ENCODE data around the gene MASP1. TPM values are rescaled to one million over a fixed set of nuclear protein-coding genes. Genes with fewer than 3 reads are reported as not detected.

The MASP1 gene
- total and polyA plus RNA-seq, 2 experiments from 2014 or later: 1.6 to 3.0 TPM

DNA sequence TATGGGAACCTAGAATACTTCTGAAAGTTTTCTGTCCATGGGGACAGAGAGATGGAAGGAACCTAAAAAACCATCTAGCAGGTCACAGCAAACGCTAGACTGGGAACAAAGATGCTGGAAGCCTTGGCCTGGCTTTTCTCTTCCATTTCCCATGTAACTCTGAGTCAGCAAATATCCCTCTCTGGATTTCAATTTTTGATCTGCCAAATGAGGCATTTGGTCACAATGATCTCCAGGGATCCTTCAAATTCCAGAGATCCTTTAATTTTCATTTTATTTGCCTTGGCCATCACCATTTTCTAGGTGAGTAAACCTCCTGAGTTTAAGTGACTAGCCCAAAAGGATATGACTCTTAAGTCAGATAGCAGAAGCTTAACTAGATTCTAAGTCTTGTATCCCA is 54.6 kb downstream of the MASP1 start:
- 0 out of 2 replicates have a peak, but pooled peaks cover 18% of the 10 kb centered on the region for H3K9me2 ChIP-seq (ENCODE audit: insufficient read depth)
- H4K20me1 ChIP-seq (replicated peaks; ENCODE audit: insufficient read depth): no peaks in the 10 kb centered on the region
- no peak overlapping the region for H3K27ac Mint-ChIP-seq
- H3K36me3 Mint-ChIP-seq (ENCODE audit: low read depth): no peaks in the 10 kb centered on the region
- peaks cover 4% of the 10 kb centered on the region; the same call in 2 of the 3 replicates for H3K9me3 Mint-ChIP-seq
- DNase-seq (ENCODE audit: low spot score) (no peak), ATAC-seq (no peak)
- H3F3A ChIP-seq (replicated peaks; ENCODE audit: low read depth): no peaks in the 10 kb centered on the region
- H2AFZ ChIP-seq: no peak overlapping the region
- no peaks in the 10 kb centered on the region for H3K36me3 ChIP-seq (ENCODE audit: insufficient read depth)
- H3K79me2 ChIP-seq (replicated peaks; ENCODE audit: insufficient read depth): no peaks in the 10 kb centered on the region
- H3K4me1 ChIP-seq (ENCODE audit: insufficient read depth): no peaks in the 10 kb centered on the region
- no peak overlapping the region for H3K4me3 ChIP-seq
- H3K27ac ChIP-seq (ENCODE audit: low read depth): no peak overlapping the region
- no peaks in the 10 kb centered on the region for H3K27me3 Mint-ChIP-seq (ENCODE audit: insufficient read depth, low read depth, poor library complexity)
- TF ChIP-seq JUNB (IDR thresholded peaks at IDR 0.05; ENCODE audit: unreplicated experiment) (no peak), POLR2AphosphoS5 (IDR thresholded peaks at IDR 0.05; ENCODE audit: low read depth) (no peak), NANOG (IDR thresholded peaks at IDR 0.05; ENCODE audit: borderline replicate concordance) (no peak), ZNF331 (CRISPR knock-in tag; IDR thresholded peaks at IDR 0.05; ENCODE audit: low read depth) (no peak), EZH2phosphoT487 (IDR thresholded peaks at IDR 0.05; ENCODE audit: unreplicated experiment) (no peak), STAT1 (IDR thresholded peaks at IDR 0.05; ENCODE audit: unreplicated experiment) (no peak), CREB1 (CRISPR knock-in tag; IDR thresholded peaks at IDR 0.05; ENCODE audit: low read depth) (no peak), EZH2 (IDR thresholded peaks at IDR 0.05; ENCODE audit: low read depth, unreplicated experiment) (no peak), ZNF114 (CRISPR knock-in tag; IDR thresholded peaks at IDR 0.05) (no peak)
- TF ChIP-seq, protein P1, sequence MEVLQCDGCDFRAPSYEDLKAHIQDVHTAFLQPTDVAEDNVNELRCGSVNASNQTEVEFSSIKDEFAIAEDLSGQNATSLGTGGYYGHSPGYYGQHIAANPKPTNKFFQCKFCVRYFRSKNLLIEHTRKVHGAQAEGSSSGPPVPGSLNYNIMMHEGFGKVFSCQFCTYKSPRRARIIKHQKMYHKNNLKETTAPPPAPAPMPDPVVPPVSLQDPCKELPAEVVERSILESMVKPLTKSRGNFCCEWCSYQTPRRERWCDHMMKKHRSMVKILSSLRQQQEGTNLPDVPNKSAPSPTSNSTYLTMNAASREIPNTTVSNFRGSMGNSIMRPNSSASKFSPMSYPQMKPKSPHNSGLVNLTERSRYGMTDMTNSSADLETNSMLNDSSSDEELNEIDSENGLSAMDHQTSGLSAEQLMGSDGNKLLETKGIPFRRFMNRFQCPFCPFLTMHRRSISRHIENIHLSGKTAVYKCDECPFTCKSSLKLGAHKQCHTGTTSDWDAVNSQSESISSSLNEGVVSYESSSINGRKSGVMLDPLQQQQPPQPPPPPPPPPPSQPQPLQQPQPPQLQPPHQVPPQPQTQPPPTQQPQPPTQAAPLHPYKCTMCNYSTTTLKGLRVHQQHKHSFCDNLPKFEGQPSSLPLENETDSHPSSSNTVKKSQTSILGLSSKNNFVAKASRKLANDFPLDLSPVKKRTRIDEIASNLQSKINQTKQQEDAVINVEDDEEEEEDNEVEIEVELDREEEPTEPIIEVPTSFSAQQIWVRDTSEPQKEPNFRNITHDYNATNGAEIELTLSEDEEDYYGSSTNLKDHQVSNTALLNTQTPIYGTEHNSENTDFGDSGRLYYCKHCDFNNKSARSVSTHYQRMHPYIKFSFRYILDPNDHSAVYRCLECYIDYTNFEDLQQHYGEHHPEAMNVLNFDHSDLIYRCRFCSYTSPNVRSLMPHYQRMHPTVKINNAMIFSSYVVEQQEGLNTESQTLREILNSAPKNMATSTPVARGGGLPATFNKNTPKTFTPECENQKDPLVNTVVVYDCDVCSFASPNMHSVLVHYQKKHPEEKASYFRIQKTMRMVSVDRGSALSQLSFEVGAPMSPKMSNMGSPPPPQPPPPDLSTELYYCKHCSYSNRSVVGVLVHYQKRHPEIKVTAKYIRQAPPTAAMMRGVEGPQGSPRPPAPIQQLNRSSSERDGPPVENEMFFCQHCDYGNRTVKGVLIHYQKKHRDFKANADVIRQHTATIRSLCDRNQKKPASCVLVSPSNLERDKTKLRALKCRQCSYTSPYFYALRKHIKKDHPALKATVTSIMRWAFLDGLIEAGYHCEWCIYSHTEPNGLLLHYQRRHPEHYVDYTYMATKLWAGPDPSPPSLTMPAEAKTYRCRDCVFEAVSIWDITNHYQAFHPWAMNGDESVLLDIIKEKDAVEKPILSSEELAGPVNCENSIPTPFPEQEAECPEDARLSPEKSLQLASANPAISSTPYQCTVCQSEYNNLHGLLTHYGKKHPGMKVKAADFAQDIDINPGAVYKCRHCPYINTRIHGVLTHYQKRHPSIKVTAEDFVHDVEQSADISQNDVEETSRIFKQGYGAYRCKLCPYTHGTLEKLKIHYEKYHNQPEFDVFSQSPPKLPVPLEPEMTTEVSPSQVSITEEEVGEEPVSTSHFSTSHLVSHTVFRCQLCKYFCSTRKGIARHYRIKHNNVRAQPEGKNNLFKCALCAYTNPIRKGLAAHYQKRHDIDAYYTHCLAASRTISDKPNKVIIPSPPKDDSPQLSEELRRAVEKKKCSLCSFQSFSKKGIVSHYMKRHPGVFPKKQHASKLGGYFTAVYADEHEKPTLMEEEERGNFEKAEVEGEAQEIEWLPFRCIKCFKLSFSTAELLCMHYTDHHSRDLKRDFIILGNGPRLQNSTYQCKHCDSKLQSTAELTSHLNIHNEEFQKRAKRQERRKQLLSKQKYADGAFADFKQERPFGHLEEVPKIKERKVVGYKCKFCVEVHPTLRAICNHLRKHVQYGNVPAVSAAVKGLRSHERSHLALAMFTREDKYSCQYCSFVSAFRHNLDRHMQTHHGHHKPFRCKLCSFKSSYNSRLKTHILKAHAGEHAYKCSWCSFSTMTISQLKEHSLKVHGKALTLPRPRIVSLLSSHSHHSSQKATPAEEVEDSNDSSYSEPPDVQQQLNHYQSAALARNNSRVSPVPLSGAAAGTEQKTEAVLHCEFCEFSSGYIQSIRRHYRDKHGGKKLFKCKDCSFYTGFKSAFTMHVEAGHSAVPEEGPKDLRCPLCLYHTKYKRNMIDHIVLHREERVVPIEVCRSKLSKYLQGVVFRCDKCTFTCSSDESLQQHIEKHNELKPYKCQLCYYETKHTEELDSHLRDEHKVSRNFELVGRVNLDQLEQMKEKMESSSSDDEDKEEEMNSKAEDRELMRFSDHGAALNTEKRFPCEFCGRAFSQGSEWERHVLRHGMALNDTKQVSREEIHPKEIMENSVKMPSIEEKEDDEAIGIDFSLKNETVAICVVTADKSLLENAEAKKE (CRISPR knock-in tag; IDR thresholded peaks at IDR 0.05): no peak
- TF ChIP-seq, protein P2, sequence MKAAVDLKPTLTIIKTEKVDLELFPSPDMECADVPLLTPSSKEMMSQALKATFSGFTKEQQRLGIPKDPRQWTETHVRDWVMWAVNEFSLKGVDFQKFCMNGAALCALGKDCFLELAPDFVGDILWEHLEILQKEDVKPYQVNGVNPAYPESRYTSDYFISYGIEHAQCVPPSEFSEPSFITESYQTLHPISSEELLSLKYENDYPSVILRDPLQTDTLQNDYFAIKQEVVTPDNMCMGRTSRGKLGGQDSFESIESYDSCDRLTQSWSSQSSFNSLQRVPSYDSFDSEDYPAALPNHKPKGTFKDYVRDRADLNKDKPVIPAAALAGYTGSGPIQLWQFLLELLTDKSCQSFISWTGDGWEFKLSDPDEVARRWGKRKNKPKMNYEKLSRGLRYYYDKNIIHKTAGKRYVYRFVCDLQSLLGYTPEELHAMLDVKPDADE (IDR thresholded peaks at IDR 0.05): no peak
- TF ChIP-seq, protein P3, sequence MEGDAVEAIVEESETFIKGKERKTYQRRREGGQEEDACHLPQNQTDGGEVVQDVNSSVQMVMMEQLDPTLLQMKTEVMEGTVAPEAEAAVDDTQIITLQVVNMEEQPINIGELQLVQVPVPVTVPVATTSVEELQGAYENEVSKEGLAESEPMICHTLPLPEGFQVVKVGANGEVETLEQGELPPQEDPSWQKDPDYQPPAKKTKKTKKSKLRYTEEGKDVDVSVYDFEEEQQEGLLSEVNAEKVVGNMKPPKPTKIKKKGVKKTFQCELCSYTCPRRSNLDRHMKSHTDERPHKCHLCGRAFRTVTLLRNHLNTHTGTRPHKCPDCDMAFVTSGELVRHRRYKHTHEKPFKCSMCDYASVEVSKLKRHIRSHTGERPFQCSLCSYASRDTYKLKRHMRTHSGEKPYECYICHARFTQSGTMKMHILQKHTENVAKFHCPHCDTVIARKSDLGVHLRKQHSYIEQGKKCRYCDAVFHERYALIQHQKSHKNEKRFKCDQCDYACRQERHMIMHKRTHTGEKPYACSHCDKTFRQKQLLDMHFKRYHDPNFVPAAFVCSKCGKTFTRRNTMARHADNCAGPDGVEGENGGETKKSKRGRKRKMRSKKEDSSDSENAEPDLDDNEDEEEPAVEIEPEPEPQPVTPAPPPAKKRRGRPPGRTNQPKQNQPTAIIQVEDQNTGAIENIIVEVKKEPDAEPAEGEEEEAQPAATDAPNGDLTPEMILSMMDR (conservative IDR thresholded peaks at IDR 0.05; ENCODE audit: low read depth in 2 of 2): no peak
- TF ChIP-seq, protein P4, sequence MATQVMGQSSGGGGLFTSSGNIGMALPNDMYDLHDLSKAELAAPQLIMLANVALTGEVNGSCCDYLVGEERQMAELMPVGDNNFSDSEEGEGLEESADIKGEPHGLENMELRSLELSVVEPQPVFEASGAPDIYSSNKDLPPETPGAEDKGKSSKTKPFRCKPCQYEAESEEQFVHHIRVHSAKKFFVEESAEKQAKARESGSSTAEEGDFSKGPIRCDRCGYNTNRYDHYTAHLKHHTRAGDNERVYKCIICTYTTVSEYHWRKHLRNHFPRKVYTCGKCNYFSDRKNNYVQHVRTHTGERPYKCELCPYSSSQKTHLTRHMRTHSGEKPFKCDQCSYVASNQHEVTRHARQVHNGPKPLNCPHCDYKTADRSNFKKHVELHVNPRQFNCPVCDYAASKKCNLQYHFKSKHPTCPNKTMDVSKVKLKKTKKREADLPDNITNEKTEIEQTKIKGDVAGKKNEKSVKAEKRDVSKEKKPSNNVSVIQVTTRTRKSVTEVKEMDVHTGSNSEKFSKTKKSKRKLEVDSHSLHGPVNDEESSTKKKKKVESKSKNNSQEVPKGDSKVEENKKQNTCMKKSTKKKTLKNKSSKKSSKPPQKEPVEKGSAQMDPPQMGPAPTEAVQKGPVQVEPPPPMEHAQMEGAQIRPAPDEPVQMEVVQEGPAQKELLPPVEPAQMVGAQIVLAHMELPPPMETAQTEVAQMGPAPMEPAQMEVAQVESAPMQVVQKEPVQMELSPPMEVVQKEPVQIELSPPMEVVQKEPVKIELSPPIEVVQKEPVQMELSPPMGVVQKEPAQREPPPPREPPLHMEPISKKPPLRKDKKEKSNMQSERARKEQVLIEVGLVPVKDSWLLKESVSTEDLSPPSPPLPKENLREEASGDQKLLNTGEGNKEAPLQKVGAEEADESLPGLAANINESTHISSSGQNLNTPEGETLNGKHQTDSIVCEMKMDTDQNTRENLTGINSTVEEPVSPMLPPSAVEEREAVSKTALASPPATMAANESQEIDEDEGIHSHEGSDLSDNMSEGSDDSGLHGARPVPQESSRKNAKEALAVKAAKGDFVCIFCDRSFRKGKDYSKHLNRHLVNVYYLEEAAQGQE (IDR thresholded peaks at IDR 0.05; ENCODE audit: unreplicated experiment): no peak
- H3K27me3 ChIP-seq (ENCODE audit: insufficient read depth): no peaks in the 10 kb centered on the region
- no peaks in the 10 kb centered on the region for H3K4me1 Mint-ChIP-seq
- H3K4me3 Mint-ChIP-seq: no peak overlapping the region
- no peak overlapping the region for H3K4me2 ChIP-seq
